GM12865 (cell line): ENCODE data around the gene SULF2.
A peak's percentile ranks its signal among the peaks of the same experiment; 100 is the strongest.

Experiments used
- DNase-seq: peaks from one replicate; pipeline ENCODE4 v3.0.0; 2010; ENCODE audit warnings: low read depth
- H3K4me3 ChIP-seq: 2 replicates; pipeline ENCODE4 v1.5.1; 2011; ENCODE audit warnings: mild to moderate bottlenecking, low read depth, low read length, control low read depth
- CTCF ChIP-seq: IDR thresholded peaks from 2 replicates; pipeline ENCODE4 v1.5.1; 2011; ENCODE audit warnings: low read length, control low read depth, low read depth, inconsistent platforms; ENCODE audit not compliant: insufficient read depth; ENCODE audit errors: missing control alignments

Gene SULF2

GRCh38 chr20:47758517-47759450 lies 26.5 kb downstream of the SULF2 start:
- no peak for TF ChIP-seq CTCF

GRCh38 chr20:47757145-47758035 lies 27.9 kb downstream of the SULF2 start:
- no peak for DNase-seq

More at GRCh38 chr20:47758517-47759450, 26.5 kb downstream of the SULF2 start:
- H3K4me3 ChIP-seq: no peak overlapping the region
- DNase-seq: peak; percentile 36

GRCh38 chr20:47754946-47755652 lies 30.2 kb downstream of the SULF2 start:
- no peak for TF ChIP-seq CTCF
- no peak for DNase-seq
- H3K4me3 ChIP-seq: no peak overlapping the region

More at GRCh38 chr20:47757145-47758035, 27.9 kb downstream of the SULF2 start:
- no peak overlapping the region for H3K4me3 ChIP-seq
- TF ChIP-seq CTCF: no peak

- TF ChIP-seq CTCF: no peak
- no peak for DNase-seq
- H3K4me3 ChIP-seq: no peak overlapping the region
Measured at GRCh38 chr20:47754388-47754715, 30.9 kb downstream of the SULF2 start.

- TF ChIP-seq CTCF: no peak
- DNase-seq: no peak
- no peak overlapping the region for H3K4me3 ChIP-seq
Measured at GRCh38 chr20:47753576-47754387, 31.5 kb downstream of the SULF2 start.

- DNase-seq: no peak
- TF ChIP-seq CTCF: no peak
- no peak overlapping the region for H3K4me3 ChIP-seq
Measured at GRCh38 chr20:47751449-47751848, 33.8 kb downstream of the SULF2 start.
